H1 (cell line): Measurements from ENCODE around the gene PACS1. TPM values are rescaled to one million over a fixed set of nuclear protein-coding genes. Genes with fewer than 3 reads are reported as not detected.

Source experiments
- EP300 ChIP-seq, 2 experiments: IDR thresholded peaks; 1 replicate in 1 of 2; 2 replicates in 1 of 2; pipeline ENCODE4 v1.6.1; 2011 to 2012; ENCODE audit warnings: low read depth in 2 of 2, low read length in 2 of 2, mild to moderate bottlenecking in 2 of 2, borderline replicate concordance in 1 of 2, inconsistent platforms in 1 of 2, moderate library complexity in 1 of 2
- EZH2 ChIP-seq: fragments of 200-600 bp; sonication (generic); IDR thresholded peaks from 2 replicates; pipeline ENCODE4 v1.7.1; 2012; ENCODE audit warnings: low read depth, mild to moderate bottlenecking, moderate library complexity, low read length, inconsistent platforms; ENCODE audit not compliant: severe bottlenecking
- JUN ChIP-seq: IDR thresholded peaks from 2 replicates; pipeline ENCODE4 v1.6.1; 2011; ENCODE audit warnings: low read depth, mild to moderate bottlenecking, improper control_type of control experiment, low read length
- RBBP5 ChIP-seq: IDR thresholded peaks from 2 replicates; pipeline ENCODE4 v1.7.1; 2012; ENCODE audit warnings: low read depth, mild to moderate bottlenecking, inconsistent platforms, low read length, moderate library complexity, borderline replicate concordance
- SUZ12 ChIP-seq: fragments of 200-600 bp; sonication (generic); IDR thresholded peaks from 2 replicates; pipeline ENCODE4 v1.6.1; 2012; ENCODE audit warnings: mild to moderate bottlenecking, inconsistent platforms, low read length, moderate library complexity, mixed read lengths
- TCF12 ChIP-seq: IDR thresholded peaks from 2 replicates; pipeline ENCODE4 v1.6.1; 2011; ENCODE audit warnings: low read depth, mild to moderate bottlenecking, low read length
- USF2 ChIP-seq: IDR thresholded peaks from 2 replicates; pipeline ENCODE4 v1.6.1; 2011; ENCODE audit warnings: low read length, improper control_type of control experiment
- ZNF274 ChIP-seq: IDR thresholded peaks from 2 replicates; pipeline ENCODE4 v1.7.0; 2012; ENCODE audit warnings: low read length, borderline replicate concordance; ENCODE audit errors: extremely low read depth
- polyA plus RNA-seq, 7 experiments: library from polyadenylated mRNA; depleted of rRNA in 3 of 7; stranded (reverse) in 5 of 7; unstranded in 2 of 7; fragments of >200 nt in 5 of 7; fragments of 200-250 nt in 2 of 7; gene quantifications; 1 replicate in 5 of 7; 2 replicates in 1 of 7; 4 replicates in 1 of 7; pipeline versions ENCODE4 v1.2.1 to v1.2.3, GENCODE V29; 2011 to 2013; ENCODE audit warnings: missing spikeins in 2 of 7, mixed read lengths in 2 of 7
- total RNA-seq: library from RNA; stranded (reverse); fragmentation: NEBNext Ultra II Directional; extraction: Animal tissue kit (Norgen Biotek cat#: 25700); gene quantifications from 2 replicates; pipeline ENCODE4 v1.2.1, GENCODE V29; 2021

The PACS1 gene
- total and polyA plus RNA-seq, 2 of the 8 experiments (the other 6 are each of a cell fraction or from before 2014, with no cell fraction given): 11.5 to 36.0 TPM

GRCh38 chr11:66176650-66177049 lies 106.6 kb downstream of the PACS1 start (continued):
- no peak for TF ChIP-seq EP300 (IDR thresholded peaks at IDR 0.05; ENCODE audit: borderline replicate concordance in 1 of 2, low read depth in 2 of 2, low read length in 2 of 2)
- no peak for TF ChIP-seq USF2
- TF ChIP-seq RBBP5: no peak
- no peak for TF ChIP-seq EZH2
- no peak for TF ChIP-seq SUZ12
- TF ChIP-seq ZNF274: no peak
- no peak for TF ChIP-seq JUN
- no peak for TF ChIP-seq TCF12
